ENCODE data around the gene SLCO1C1. TPM values are rescaled to one million over a fixed set of nuclear protein-coding genes. Genes with fewer than 3 reads are reported as not detected.

The SLCO1C1 gene
- total RNA-seq, 1 experiment from 2014 or later: 1.5 TPM

- Histone ChIP-seq H3K27me3 (replicated peaks; ENCODE audit: insufficient read depth, low read depth, low read length, poor library complexity) (no peaks in the 10 kb centered on the region), H3K9me3 (ENCODE audit: low read depth, low read length, poor library complexity, severe bottlenecking) (no peaks in the 10 kb centered on the region), H3K4me1 (ENCODE audit: insufficient read depth, low read length, poor library complexity, severe bottlenecking) (peaks cover 18% of the 10 kb centered on the region), H3K27ac (ENCODE audit: low read depth, low read length, poor library complexity, severe bottlenecking) (no peak overlapping the region), H3K4me3 (ENCODE audit: low read depth, low read length, poor library complexity, severe bottlenecking) (no peak overlapping the region), H3K36me3 (ENCODE audit: insufficient read depth, low read length, poor library complexity, severe bottlenecking) (no peaks in the 10 kb centered on the region)
- ChIA-PET CTCF (no interaction called here), POLR2A (ENCODE audit: low non-redundant PET) (no interaction called here)
- intact Hi-C loops (cut with micrococcal nuclease; ENCODE audit: unreplicated experiment): no loop called here
- no peak for TF ChIP-seq CTCF (conservative IDR thresholded peaks at IDR 0.05; ENCODE audit: low read depth, low read length)
- TF ChIP-seq EZH2 (IDR thresholded peaks at IDR 0.05; ENCODE audit: borderline replicate concordance, low read depth, low read length, poor library complexity, severe bottlenecking): no peak
- BruUV-seq (replicated peaks): no TSS peak
- no peak for DNase-seq (ENCODE audit: low spot score)
These were observed 23.2 kb downstream of the SLCO1C1 start for GRCh38 chr12:20718294-20718693.

- Histone ChIP-seq H3K4me3 (ENCODE audit: low read depth, low read length, poor library complexity, severe bottlenecking) (no peak overlapping the region), H3K36me3 (ENCODE audit: insufficient read depth, low read length, poor library complexity, severe bottlenecking) (no peaks in the 10 kb centered on the region), H3K27me3 (replicated peaks; ENCODE audit: insufficient read depth, low read depth, low read length, poor library complexity) (no peaks in the 10 kb centered on the region), H3K4me1 (ENCODE audit: insufficient read depth, low read length, poor library complexity, severe bottlenecking) (peaks cover 18% of the 10 kb centered on the region), H3K27ac (ENCODE audit: low read depth, low read length, poor library complexity, severe bottlenecking) (no peak overlapping the region), H3K9me3 (ENCODE audit: low read depth, low read length, poor library complexity, severe bottlenecking) (no peaks in the 10 kb centered on the region)
- ChIA-PET POLR2A (ENCODE audit: low non-redundant PET) (no interaction called here), CTCF (no interaction called here)
- DNase-seq (ENCODE audit: low spot score): peak; percentile 78
- no TSS peak for BruUV-seq (replicated peaks)
- TF ChIP-seq CTCF (conservative IDR thresholded peaks at IDR 0.05; ENCODE audit: low read depth, low read length) (no peak), EZH2 (IDR thresholded peaks at IDR 0.05; ENCODE audit: borderline replicate concordance, low read depth, low read length, poor library complexity, severe bottlenecking) (no peak)
- intact Hi-C loops (cut with micrococcal nuclease; ENCODE audit: unreplicated experiment): no loop called here
These were observed 27.0 kb downstream of the SLCO1C1 start for GRCh38 chr12:20722142-20722541.

GRCh38 chr12:20731274-20731673 lies 36.1 kb downstream of the SLCO1C1 start:
- intact Hi-C loops (cut with micrococcal nuclease; ENCODE audit: unreplicated experiment): no loop called here
- Histone ChIP-seq H3K9me3 (ENCODE audit: low read depth, low read length, poor library complexity, severe bottlenecking) (no peaks in the 10 kb centered on the region), H3K4me3 (ENCODE audit: low read depth, low read length, poor library complexity, severe bottlenecking) (no peak overlapping the region), H3K4me1 (ENCODE audit: insufficient read depth, low read length, poor library complexity, severe bottlenecking) (no peaks in the 10 kb centered on the region), H3K27ac (ENCODE audit: low read depth, low read length, poor library complexity, severe bottlenecking) (no peak overlapping the region), H3K36me3 (ENCODE audit: insufficient read depth, low read length, poor library complexity, severe bottlenecking) (no peaks in the 10 kb centered on the region), H3K27me3 (replicated peaks; ENCODE audit: insufficient read depth, low read depth, low read length, poor library complexity) (no peaks in the 10 kb centered on the region)
- no peak for TF ChIP-seq EZH2 (IDR thresholded peaks at IDR 0.05; ENCODE audit: borderline replicate concordance, low read depth, low read length, poor library complexity, severe bottlenecking)
- ChIA-PET POLR2A (ENCODE audit: low non-redundant PET) (no interaction called here), CTCF (no interaction called here)
- DNase-seq (ENCODE audit: low spot score): no peak
- BruUV-seq (replicated peaks): no TSS peak

- Histone ChIP-seq H3K27ac (ENCODE audit: low read depth, low read length, poor library complexity, severe bottlenecking) (no peak overlapping the region), H3K4me1 (ENCODE audit: insufficient read depth, low read length, poor library complexity, severe bottlenecking) (no peaks in the 10 kb centered on the region), H3K27me3 (replicated peaks; ENCODE audit: insufficient read depth, low read depth, low read length, poor library complexity) (peaks cover 3% of the 10 kb centered on the region), H3K36me3 (ENCODE audit: insufficient read depth, low read length, poor library complexity, severe bottlenecking) (no peaks in the 10 kb centered on the region), H3K9me3 (ENCODE audit: low read depth, low read length, poor library complexity, severe bottlenecking) (no peaks in the 10 kb centered on the region), H3K4me3 (ENCODE audit: low read depth, low read length, poor library complexity, severe bottlenecking) (no peak overlapping the region)
- intact Hi-C loops (cut with micrococcal nuclease; ENCODE audit: unreplicated experiment): no loop called here
- TF ChIP-seq EZH2 (IDR thresholded peaks at IDR 0.05; ENCODE audit: borderline replicate concordance, low read depth, low read length, poor library complexity, severe bottlenecking): no peak
- TF ChIP-seq CTCF (conservative IDR thresholded peaks at IDR 0.05; ENCODE audit: low read depth, low read length): no peak
- DNase-seq (ENCODE audit: low spot score): no peak
- POLR2A ChIA-PET (ENCODE audit: low non-redundant PET): no interaction called here
- BruUV-seq (replicated peaks): no TSS peak
- CTCF ChIA-PET: no interaction called here
These were observed 45.8 kb downstream of the SLCO1C1 start for GRCh38 chr12:20740972-20741371.
